Fibroblast of lung (primary cell): ENCODE data around the gene WSB1.

Experiments used
- CTCF ChIP-seq, 2 donors: IDR thresholded peaks in 1 of 2; conservative IDR thresholded peaks in 1 of 2; 1 replicate in 1 of 2; 2 replicates in 1 of 2; pipeline ENCODE4 v1.5.1; 2011 to 2012; ENCODE audit warnings: low read length in 2 of 2, control low read depth in 1 of 2, inconsistent platforms in 1 of 2, low read depth in 1 of 2, mild to moderate bottlenecking in 1 of 2
- EZH2 ChIP-seq: IDR thresholded peaks from 2 replicates; pipeline ENCODE4 v1.5.1; 2012; ENCODE audit warnings: low read length, control low read depth, mild to moderate bottlenecking; ENCODE audit errors: missing control alignments

GRCh38 chr17:27247071-27247957, 46.6 kb upstream of the WSB1 start:
- no peak for TF ChIP-seq CTCF (conservative IDR thresholded peaks at IDR 0.05 in 1 of 2, IDR thresholded peaks at IDR 0.05 in 1 of 2; ENCODE audit: low read depth in 1 of 2, low read length in 2 of 2)
- no peak for TF ChIP-seq EZH2
